Bronchial epithelial cell (primary cell): ENCODE data around the gene PAX2. TPM values are rescaled to one million over a fixed set of nuclear protein-coding genes. Genes with fewer than 3 reads are reported as not detected.

Experiments
- DNase-seq: peaks from one replicate; pipeline ENCODE4 v3.0.0-alpha.2; 2010; ENCODE audit warnings: low read depth
- FAIRE-seq: peaks from 2 replicates; lab custom pipeline; 2011; peaks lifted over from hg19 to GRCh38; lab: Jason Lieb, UNC
- H3K27me3 ChIP-seq: 2 replicates; pipeline ENCODE4 v1.5.1; 2011; ENCODE audit warnings: low read length; ENCODE audit not compliant: control insufficient read depth, insufficient read depth
- H3K36me3 ChIP-seq: 2 replicates; pipeline ENCODE4 v1.5.1; 2011; ENCODE audit warnings: low read length; ENCODE audit not compliant: control insufficient read depth, insufficient read depth
- H3K4me3 ChIP-seq: 2 replicates; pipeline ENCODE4 v1.5.1; 2011; ENCODE audit warnings: mild to moderate bottlenecking, low read depth, low read length, control low read depth
- CTCF ChIP-seq: IDR thresholded peaks from 2 replicates; pipeline ENCODE4 v1.5.1; 2011; ENCODE audit warnings: mild to moderate bottlenecking, moderate library complexity, low read length, control low read depth, inconsistent platforms; ENCODE audit not compliant: insufficient read depth, severe bottlenecking
- total RNA-seq: library from RNA; depleted of rRNA; stranded (reverse); fragments of >200 nt; gene quantifications from 2 replicates; pipeline ENCODE4 v1.2.1, GENCODE V29; 2014

Gene PAX2
- total RNA-seq, 1 donor from 2014 or later: not detected

DNA sequence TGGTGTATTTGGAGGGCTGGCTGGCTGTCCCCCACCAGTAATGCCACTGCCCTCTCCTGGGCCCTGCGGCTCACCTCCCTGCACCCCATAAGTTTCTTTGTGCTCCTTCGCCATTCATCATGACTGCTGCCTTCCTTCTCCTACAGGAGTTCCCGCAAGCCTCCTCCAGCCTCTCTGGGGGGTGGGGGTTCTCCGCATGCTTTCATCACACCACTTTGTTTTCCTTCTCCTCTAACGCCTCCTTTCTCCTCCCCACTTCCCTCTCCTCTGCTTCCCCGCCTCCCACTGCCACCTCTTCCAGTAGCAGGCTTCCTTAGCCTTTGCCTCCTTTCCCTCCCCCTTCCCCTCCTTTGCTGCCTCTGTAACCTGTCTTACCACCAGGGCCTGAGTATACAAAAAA is 58.1 kb downstream of the PAX2 start:
- no peak for DNase-seq

GRCh38 chr10:100803908-100804307 is 58.5 kb downstream of the PAX2 start:
- TF ChIP-seq CTCF: no peak

More for the DNA sequence above, 58.1 kb downstream of the PAX2 start:
- H3K4me3 ChIP-seq: no peak overlapping the region
- FAIRE-seq: no peak
- H3K27me3 ChIP-seq: peaks cover 33% of the 10 kb centered on the region
- no peaks in the 10 kb centered on the region for H3K36me3 ChIP-seq
- no peak for TF ChIP-seq CTCF

GRCh38 chr10:100805543-100806355 is 60.4 kb downstream of the PAX2 start:
- TF ChIP-seq CTCF: no peak
- DNase-seq: no peak
- no peak overlapping the region for H3K4me3 ChIP-seq
- no peaks in the 10 kb centered on the region for H3K36me3 ChIP-seq
- H3K27me3 ChIP-seq: peaks cover 31% of the 10 kb centered on the region
- no peak for FAIRE-seq

More at GRCh38 chr10:100803908-100804307, 58.5 kb downstream of the PAX2 start:
- no peak for FAIRE-seq
- H3K36me3 ChIP-seq: no peaks in the 10 kb centered on the region
- no peak overlapping the region for H3K4me3 ChIP-seq
- DNase-seq: no peak
- peaks cover 33% of the 10 kb centered on the region for H3K27me3 ChIP-seq

DNA sequence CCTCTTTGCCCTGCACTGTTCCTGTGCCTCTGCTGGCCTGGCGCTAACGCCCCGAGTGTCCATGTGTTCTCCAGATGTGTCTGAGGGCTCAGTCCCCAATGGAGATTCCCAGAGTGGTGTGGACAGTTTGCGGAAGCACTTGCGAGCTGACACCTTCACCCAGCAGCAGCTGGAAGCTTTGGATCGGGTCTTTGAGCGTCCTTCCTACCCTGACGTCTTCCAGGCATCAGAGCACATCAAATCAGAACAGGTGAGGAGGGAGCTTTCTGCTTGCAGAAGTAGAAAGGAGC is 60.9 kb downstream of the PAX2 start:
- FAIRE-seq: no peak
- no peak overlapping the region for H3K4me3 ChIP-seq
- peaks cover 28% of the 10 kb centered on the region for H3K27me3 ChIP-seq
- TF ChIP-seq CTCF: no peak
- H3K36me3 ChIP-seq: no peaks in the 10 kb centered on the region
- DNase-seq: no peak

DNA sequence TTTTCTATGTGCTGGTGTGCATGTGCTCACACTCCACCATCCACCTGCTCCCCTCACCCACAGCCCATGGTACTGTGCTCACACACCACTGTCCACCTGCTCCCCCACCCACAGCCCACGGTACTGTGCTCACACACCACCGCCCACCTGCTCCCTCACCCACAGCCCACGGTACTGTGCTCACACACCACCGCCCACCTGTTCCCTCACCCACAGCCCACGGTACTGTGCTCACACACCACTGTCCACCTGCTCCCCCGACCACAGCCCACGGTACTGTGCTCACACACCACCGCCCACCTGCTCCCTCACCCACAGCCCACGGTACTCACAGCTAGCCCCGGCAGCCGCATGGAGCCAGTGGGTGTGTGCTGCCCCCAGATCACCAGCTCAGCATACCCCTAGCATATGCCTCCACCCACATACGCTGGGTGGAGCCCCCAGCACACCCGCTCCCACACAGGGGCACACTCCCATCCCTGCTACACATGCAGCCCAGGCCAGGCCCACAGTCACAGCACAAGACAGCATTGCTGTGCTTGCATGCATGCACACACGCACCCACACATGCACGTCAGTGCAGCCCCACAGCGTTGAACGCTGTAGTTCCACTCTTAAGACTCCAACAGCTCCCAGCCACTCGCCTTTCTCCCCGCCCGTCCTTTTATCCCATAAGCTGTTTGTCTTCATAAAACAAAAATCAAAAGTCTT is 62.0 kb downstream of the PAX2 start:
- no peak for TF ChIP-seq CTCF
- H3K27me3 ChIP-seq: peaks cover 28% of the 10 kb centered on the region
- FAIRE-seq: no peak
- DNase-seq: no peak
- H3K4me3 ChIP-seq: no peak overlapping the region
- no peaks in the 10 kb centered on the region for H3K36me3 ChIP-seq

- no peak overlapping the region for H3K4me3 ChIP-seq
- H3K36me3 ChIP-seq: no peaks in the 10 kb centered on the region
- peaks cover 31% of the 10 kb centered on the region for H3K27me3 ChIP-seq
- no peak for TF ChIP-seq CTCF
- no peak for DNase-seq
- FAIRE-seq: no peak
Observed at GRCh38 chr10:100808876-100809275, 63.5 kb downstream of the PAX2 start.
